ENCODE data around the gene HIVEP1. TPM values are rescaled to one million over a fixed set of nuclear protein-coding genes. Genes with fewer than 3 reads are reported as not detected.

HIVEP1 gene
- total RNA-seq, 4 donors from 2014 or later, result 23.2 to 41.5 (median 32.6) TPM

DNA sequence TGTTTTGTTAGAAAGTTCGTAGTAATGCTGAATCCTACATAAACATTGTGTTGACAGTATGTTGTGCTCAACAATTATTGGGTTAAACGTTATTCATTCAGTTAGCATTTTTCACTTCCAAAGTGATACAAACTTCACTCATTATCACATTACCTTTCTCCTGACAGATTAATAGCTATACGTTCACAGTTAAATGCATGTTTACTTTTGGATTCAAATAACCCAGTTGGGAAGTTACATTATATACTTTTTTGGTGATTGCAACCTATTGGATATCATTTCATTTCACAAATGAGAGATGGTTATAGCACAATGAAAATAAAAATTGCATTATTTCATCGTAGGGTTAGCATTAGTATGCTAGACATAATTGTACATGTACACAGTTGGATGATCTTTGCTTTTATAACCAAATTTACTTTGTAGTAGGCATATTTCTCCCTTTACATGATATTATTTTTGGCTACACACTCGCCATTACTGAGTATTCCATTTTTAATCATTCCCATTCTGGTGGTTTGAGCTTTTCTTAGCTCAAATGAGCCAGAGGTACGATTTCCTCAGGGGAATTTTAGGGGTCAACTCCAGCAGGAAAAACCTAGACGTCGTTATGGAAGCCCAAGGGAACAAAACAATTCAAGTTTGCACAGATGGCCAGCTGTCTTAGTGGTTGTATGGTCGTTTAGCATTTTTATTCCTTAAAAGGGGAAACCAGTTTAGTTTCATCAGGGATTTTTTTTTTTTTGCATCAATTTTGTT lies 2.1 kb upstream of the HIVEP1 start:
- no peak for DNase-seq (ENCODE audit: low spot score in 2 of 2)

DNA sequence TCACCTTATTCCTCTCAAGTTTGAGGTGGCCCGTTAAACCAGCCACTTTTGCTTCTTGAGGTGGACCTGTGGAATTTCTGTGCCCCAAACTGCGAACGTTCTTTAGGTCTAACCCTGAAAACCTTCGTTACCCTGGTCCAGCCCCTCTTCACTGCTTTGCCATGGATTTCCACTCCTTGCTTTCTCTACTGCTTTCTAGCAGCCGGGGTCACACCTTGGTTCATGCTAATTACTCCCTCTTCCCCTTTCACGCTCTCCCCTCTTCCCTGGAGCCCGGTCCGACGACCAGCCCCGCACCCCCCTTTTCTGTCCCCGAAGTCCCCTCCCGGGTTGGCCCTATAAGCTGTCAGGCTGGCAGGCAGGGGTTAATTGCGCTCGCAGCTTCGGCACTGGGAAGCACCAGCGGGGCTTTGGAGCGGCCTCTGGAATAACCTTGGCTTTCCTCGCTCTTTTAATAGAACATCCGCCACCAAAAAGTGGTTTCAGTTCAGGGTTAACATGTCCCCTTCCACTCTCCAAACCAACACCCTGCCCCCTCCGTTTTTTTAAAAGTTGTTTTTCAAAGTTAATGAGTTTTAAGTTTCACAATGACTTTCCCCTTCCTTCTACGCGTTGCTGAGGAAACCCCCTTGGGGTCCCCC lies 1.4 kb upstream of the HIVEP1 start:
- TF ChIP-seq, protein P1, sequence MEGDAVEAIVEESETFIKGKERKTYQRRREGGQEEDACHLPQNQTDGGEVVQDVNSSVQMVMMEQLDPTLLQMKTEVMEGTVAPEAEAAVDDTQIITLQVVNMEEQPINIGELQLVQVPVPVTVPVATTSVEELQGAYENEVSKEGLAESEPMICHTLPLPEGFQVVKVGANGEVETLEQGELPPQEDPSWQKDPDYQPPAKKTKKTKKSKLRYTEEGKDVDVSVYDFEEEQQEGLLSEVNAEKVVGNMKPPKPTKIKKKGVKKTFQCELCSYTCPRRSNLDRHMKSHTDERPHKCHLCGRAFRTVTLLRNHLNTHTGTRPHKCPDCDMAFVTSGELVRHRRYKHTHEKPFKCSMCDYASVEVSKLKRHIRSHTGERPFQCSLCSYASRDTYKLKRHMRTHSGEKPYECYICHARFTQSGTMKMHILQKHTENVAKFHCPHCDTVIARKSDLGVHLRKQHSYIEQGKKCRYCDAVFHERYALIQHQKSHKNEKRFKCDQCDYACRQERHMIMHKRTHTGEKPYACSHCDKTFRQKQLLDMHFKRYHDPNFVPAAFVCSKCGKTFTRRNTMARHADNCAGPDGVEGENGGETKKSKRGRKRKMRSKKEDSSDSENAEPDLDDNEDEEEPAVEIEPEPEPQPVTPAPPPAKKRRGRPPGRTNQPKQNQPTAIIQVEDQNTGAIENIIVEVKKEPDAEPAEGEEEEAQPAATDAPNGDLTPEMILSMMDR (IDR thresholded peaks at IDR 0.05), result no peak
- no peak for TF ChIP-seq POLR2A (IDR thresholded peaks at IDR 0.05)
- intact Hi-C loops (cut with DNase I; ENCODE audit: low total_unique reads), result no loop called here
- 0 to 1% methylated on average over 22 of the region's 22 CpGs for WGBS, 2 donors
- DNase-seq (ENCODE audit: low spot score in 2 of 2), result peak; percentile 71 to 94
- peak overlapping the region; percentile 53 for H3K4me3 ChIP-seq (ENCODE audit: low read depth, poor library complexity, severe bottlenecking)

More for the DNA sequence above, 2.1 kb upstream of the HIVEP1 start:
- H3K4me3 ChIP-seq (ENCODE audit: low read depth, poor library complexity, severe bottlenecking), result peak overlapping the region; percentile 53
- intact Hi-C loops (cut with DNase I; ENCODE audit: low total_unique reads), result no loop called here
- WGBS, 2 donors, result 2 to 3% methylated on average over 9 of the region's 9 CpGs
- no peak for TF ChIP-seq POLR2A (IDR thresholded peaks at IDR 0.05)
- TF ChIP-seq, protein P1 (IDR thresholded peaks at IDR 0.05), result no peak

GRCh38 chr6:12011276-12012037 lies 655 bp upstream of the HIVEP1 start:
- 1% methylated on average over 15 to 18 of the region's 99 CpGs for WGBS, 2 donors
- DNase-seq (ENCODE audit: low spot score in 2 of 2), result peak; percentile 98 to 100

DNA sequence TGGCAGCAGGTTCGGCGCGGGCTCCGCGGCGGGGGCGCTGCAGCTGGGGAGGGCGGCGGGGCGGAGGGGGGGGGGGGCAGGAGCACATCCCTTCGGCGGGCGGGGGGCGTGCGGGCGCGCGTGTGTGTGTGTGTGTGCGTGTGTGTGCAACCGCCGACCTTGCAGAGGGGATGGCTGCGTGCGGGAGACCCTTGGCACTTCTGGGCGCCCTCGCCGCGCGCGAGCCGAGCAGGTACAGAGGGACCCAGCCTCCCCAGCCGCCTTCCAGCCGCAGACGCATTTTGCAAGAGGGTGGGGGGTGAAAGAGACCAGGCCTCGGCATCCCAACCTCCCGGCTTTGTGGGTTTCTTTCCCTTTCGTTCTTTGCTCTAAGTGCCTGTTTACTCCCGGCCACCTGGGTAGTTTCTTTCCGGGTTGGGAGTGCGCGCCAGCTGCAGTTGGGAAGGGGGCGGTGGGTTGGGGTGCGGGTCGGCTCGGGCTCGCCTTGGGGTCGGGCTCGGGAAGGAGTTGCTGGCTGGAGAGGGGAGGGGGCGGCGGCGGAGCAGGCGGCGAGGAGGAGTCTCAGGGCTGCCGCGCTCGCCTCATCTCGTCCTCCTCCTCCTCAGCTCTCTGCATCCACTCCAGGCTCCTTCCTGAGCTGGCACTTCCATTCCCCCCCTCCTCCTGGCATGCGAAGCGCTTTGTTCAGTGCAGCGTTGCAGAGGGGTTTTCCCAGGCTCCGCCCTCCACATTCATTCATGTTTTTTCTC lies 620 bp downstream of the HIVEP1 start:
- peak; percentile 81 to 93 for DNase-seq (ENCODE audit: low spot score in 2 of 2)
- peak overlapping the region; percentile 85 for H3K4me3 ChIP-seq (ENCODE audit: low read depth, poor library complexity, severe bottlenecking)
- intact Hi-C loops (cut with DNase I; ENCODE audit: low total_unique reads), result no loop called here
- TF ChIP-seq, protein P1 (IDR thresholded peaks at IDR 0.05), result no peak
- no peak for TF ChIP-seq POLR2A (IDR thresholded peaks at IDR 0.05)
- 0% methylated on average over 37 of the region's 60 CpGs for WGBS, 2 donors

More at GRCh38 chr6:12011276-12012037, 655 bp upstream of the HIVEP1 start:
- H3K4me3 ChIP-seq (ENCODE audit: low read depth, poor library complexity, severe bottlenecking), result no peak overlapping the region
- TF ChIP-seq, protein P1 (IDR thresholded peaks at IDR 0.05), result no peak
- TF ChIP-seq POLR2A (IDR thresholded peaks at IDR 0.05), result no peak
- intact Hi-C loops (cut with DNase I; ENCODE audit: low total_unique reads), result no loop called here

- no peak for TF ChIP-seq POLR2A (IDR thresholded peaks at IDR 0.05)
- TF ChIP-seq, protein P1 (IDR thresholded peaks at IDR 0.05), result no peak
- intact Hi-C loops (cut with DNase I; ENCODE audit: low total_unique reads), result no loop called here
- H3K4me3 ChIP-seq (ENCODE audit: low read depth, poor library complexity, severe bottlenecking), result peak overlapping the region; percentile 85
- 1 to 3% methylated on average over 13 of the region's 13 CpGs for WGBS, 2 donors
- DNase-seq (ENCODE audit: low spot score in 2 of 2), result no peak
Observed at GRCh38 chr6:12013307-12013719, 1.2 kb downstream of the HIVEP1 start.
